SU-DHL-6 (cell line): ENCODE data around the gene EIF3F.

Experiments
- CTCF ChIP-seq: fragments of 200-600 bp; sonication (generic); IDR thresholded peaks from one replicate; pipeline ENCODE4 v1.5.1; 2017; ENCODE audit warnings: antibody characterized with exemption, mild to moderate bottlenecking, low read length, moderate library complexity; ENCODE audit not compliant: insufficient read depth, poor library complexity, severe bottlenecking
- EZH2phosphoT487 ChIP-seq: fragments of 200-600 bp; sonication (generic), shearing (Covaris generic); conservative IDR thresholded peaks from 2 replicates; pipeline ENCODE4 v1.6.1; 2018; ENCODE audit warnings: mild to moderate bottlenecking, antibody characterized with exemption, low read length, moderate library complexity, mixed read lengths

DNA sequence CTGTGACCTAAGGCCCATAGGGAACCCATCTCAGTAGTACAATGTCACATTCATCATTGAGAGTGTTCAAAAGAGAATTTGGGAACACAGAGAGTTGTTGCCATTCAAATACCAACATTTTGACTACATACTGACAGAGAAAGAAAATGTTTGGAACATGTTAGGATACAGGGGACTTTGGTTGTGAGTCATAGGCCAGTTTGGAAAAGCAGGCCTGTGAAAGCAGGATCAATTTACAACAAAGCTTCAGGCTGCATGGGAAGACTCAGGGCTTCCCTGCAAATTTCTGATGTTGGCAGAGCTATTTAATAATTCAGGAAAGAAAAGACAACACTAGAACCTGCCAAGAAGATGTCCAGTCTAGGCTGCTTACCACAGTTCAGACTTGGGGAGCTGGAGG, 22.3 kb upstream of the EIF3F start:
- TF ChIP-seq CTCF (no peak), EZH2phosphoT487 (no peak)
